ENCODE data around the gene AQP5.

Gene AQP5

DNA sequence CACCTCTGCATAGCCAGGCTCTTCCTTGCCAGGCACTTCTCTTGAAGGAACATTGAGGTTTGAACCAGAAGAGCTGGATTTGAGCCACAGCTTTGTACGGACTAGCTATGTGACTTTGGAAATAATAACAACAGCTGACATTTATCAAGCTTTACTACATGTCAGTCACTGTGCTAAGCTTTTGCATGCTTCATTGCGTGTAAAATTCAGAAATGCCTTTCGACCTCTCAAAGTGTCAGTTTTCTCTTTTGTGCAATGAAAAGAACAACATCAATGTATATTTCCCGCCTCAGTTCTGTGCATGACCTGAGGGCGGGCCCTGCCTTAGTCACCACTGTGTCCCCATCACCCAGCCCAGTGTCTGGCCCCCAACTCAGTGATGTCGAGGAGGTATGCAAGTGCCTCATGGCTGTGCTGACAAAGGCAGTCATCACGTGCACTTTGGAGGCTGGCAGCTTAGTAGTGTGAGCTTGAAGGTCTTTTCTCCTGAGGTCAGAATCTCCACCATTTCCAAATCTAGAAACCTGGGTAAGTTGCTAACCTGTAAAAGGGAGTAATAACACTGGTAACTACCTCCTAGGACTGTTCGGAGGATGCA lies 29.0 kb upstream of the AQP5 start:
- 89 to 94% methylated on average over 7 of the region's 8 CpGs for WGBS, 2 experiments (ENCODE audit: insufficient coverage in 2 of 2)
- H3K36me3 ChIP-seq (ENCODE audit: control insufficient read depth, insufficient read depth, low read length): no peaks in the 10 kb centered on the region
- no peak overlapping the region for H3K27ac ChIP-seq (ENCODE audit: low read depth, low read length, severe bottlenecking)
- no peak overlapping the region for H3K4me3 ChIP-seq (ENCODE audit: extremely low read depth, insufficient read depth, low read length, poor library complexity, severe bottlenecking)
- H3K4me1 ChIP-seq (ENCODE audit: control insufficient read depth, insufficient read depth, low read length, poor library complexity, severe bottlenecking): no peaks in the 10 kb centered on the region
- no peaks in the 10 kb centered on the region for H3K9me3 ChIP-seq (ENCODE audit: control insufficient read depth, low read length)

DNA sequence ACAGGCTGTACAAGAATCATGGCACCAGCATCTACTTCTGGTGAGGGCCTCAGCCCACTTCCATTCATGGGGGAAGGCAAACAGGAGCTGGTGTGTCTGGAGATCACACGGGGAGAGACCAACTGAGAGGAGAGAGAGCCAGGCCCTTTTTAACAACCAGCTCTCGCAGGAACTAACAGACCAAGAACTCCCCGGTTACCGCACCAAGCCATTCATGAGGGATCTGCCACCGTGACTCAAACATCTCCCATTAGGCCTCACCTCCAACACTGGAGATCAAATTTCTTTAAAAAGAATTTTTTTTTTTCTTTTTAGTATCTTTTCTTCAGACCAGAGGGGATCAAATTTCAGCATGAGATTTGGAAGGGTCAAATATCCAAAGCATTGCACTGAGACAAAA lies 27.9 kb upstream of the AQP5 start:
- 50 to 63% methylated on average over 2 to 4 of the region's 5 CpGs for WGBS, 2 experiments (ENCODE audit: insufficient coverage in 2 of 2)
- H3K4me3 ChIP-seq (ENCODE audit: extremely low read depth, insufficient read depth, low read length, poor library complexity, severe bottlenecking): no peak overlapping the region
- H3K27ac ChIP-seq (ENCODE audit: low read depth, low read length, severe bottlenecking): no peak overlapping the region
- H3K4me1 ChIP-seq (ENCODE audit: control insufficient read depth, insufficient read depth, low read length, poor library complexity, severe bottlenecking): no peaks in the 10 kb centered on the region
- H3K36me3 ChIP-seq (ENCODE audit: control insufficient read depth, insufficient read depth, low read length): no peaks in the 10 kb centered on the region
- H3K9me3 ChIP-seq (ENCODE audit: control insufficient read depth, low read length): no peaks in the 10 kb centered on the region

GRCh38 chr12:49934505-49934904 lies 27.2 kb upstream of the AQP5 start:
- H3K27ac ChIP-seq (ENCODE audit: low read depth, low read length, severe bottlenecking): no peak overlapping the region
- no peaks in the 10 kb centered on the region for H3K4me1 ChIP-seq (ENCODE audit: control insufficient read depth, insufficient read depth, low read length, poor library complexity, severe bottlenecking)
- no peaks in the 10 kb centered on the region for H3K9me3 ChIP-seq (ENCODE audit: control insufficient read depth, low read length)
- no peaks in the 10 kb centered on the region for H3K36me3 ChIP-seq (ENCODE audit: control insufficient read depth, insufficient read depth, low read length)
- no peak overlapping the region for H3K4me3 ChIP-seq (ENCODE audit: extremely low read depth, insufficient read depth, low read length, poor library complexity, severe bottlenecking)
- WGBS, 2 experiments (ENCODE audit: insufficient coverage in 2 of 2): no CpG with 5 or more reads among the region's 3 CpGs

DNA sequence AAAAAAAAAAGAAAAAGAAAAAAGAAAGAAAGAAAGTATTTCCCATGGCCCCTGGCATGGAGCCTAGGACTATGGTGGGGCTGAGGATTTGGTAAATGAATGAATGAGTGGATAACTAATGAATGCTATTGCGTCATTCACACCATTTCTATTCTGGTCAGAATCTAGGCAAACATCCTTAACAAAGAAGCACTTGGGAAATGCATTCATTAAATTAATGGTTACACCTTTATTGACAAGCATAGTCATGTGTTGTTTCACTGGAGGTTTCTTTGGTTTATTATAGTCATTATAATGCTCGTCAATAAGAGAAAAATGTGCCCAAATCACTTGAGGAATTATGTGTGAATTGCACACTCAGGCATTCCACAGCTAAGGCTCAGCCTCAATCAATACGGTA lies 24.7 kb upstream of the AQP5 start:
- H3K9me3 ChIP-seq (ENCODE audit: control insufficient read depth, low read length): no peaks in the 10 kb centered on the region
- H3K4me3 ChIP-seq (ENCODE audit: extremely low read depth, insufficient read depth, low read length, poor library complexity, severe bottlenecking): no peak overlapping the region
- H3K4me1 ChIP-seq (ENCODE audit: control insufficient read depth, insufficient read depth, low read length, poor library complexity, severe bottlenecking): no peaks in the 10 kb centered on the region
- WGBS, 2 experiments (ENCODE audit: insufficient coverage in 2 of 2): 75 to 100% methylated on average over 1 of the region's 3 CpGs
- no peaks in the 10 kb centered on the region for H3K36me3 ChIP-seq (ENCODE audit: control insufficient read depth, insufficient read depth, low read length)
- H3K27ac ChIP-seq (ENCODE audit: low read depth, low read length, severe bottlenecking): no peak overlapping the region

GRCh38 chr12:49937639-49938300 lies 23.9 kb upstream of the AQP5 start:
- H3K9me3 ChIP-seq (ENCODE audit: control insufficient read depth, low read length): no peaks in the 10 kb centered on the region
- 75 to 88% methylated on average over 4 to 5 of the region's 8 CpGs for WGBS, 2 experiments (ENCODE audit: insufficient coverage in 2 of 2)

DNA sequence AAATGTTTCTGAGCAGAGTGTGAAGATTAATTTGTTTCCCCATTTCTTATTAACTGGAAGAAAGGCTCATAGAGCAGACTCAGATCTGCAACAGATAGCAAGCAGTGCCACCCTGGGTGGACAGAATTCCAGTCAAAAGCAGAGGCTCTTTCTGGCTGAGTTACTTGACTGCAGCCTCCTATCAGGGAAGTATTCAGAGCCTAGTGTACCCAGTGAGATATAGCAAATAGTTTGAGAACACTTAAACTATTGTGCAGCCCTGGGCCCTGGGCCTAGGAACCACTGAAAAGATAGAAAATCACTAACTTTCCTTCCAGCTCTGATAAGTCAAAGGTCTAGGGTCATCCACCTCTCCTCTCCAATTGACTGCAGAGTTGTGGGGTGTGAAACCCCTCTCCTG lies 22.4 kb upstream of the AQP5 start:
- H3K4me1 ChIP-seq (ENCODE audit: control insufficient read depth, insufficient read depth, low read length, poor library complexity, severe bottlenecking): peaks cover 4% of the 10 kb centered on the region
- H3K9me3 ChIP-seq (ENCODE audit: control insufficient read depth, low read length): no peaks in the 10 kb centered on the region
- H3K27ac ChIP-seq (ENCODE audit: low read depth, low read length, severe bottlenecking): no peak overlapping the region
- no peaks in the 10 kb centered on the region for H3K36me3 ChIP-seq (ENCODE audit: control insufficient read depth, insufficient read depth, low read length)
- H3K4me3 ChIP-seq (ENCODE audit: extremely low read depth, insufficient read depth, low read length, poor library complexity, severe bottlenecking): no peak overlapping the region

More at GRCh38 chr12:49937639-49938300, 23.9 kb upstream of the AQP5 start:
- Histone ChIP-seq H3K4me3 (ENCODE audit: extremely low read depth, insufficient read depth, low read length, poor library complexity, severe bottlenecking) (no peak overlapping the region), H3K27ac (ENCODE audit: low read depth, low read length, severe bottlenecking) (no peak overlapping the region), H3K36me3 (ENCODE audit: control insufficient read depth, insufficient read depth, low read length) (no peaks in the 10 kb centered on the region), H3K4me1 (ENCODE audit: control insufficient read depth, insufficient read depth, low read length, poor library complexity, severe bottlenecking) (peaks cover 3% of the 10 kb centered on the region)

DNA sequence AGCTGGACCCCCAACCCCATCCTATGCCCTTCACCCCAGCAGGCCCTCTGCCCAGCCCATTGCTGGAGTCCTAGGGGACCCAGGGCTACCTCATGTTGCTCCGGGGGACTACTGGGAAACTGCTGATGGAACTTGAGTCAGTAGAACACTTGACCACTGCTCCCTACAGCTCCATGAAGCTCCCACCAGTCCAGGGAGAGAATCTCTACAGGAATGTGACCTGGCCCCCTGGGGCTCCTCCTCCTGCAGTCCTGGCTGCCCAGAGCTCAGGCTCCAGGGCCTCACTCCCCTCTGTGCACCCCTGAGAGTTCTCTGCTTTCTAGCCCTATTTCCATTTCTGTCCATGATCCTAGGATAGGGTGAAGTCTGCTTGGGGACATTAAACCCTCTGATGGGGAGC lies 22.0 kb upstream of the AQP5 start:
- Histone ChIP-seq H3K36me3 (ENCODE audit: control insufficient read depth, insufficient read depth, low read length) (no peaks in the 10 kb centered on the region), H3K4me1 (ENCODE audit: control insufficient read depth, insufficient read depth, low read length, poor library complexity, severe bottlenecking) (peaks cover 4% of the 10 kb centered on the region), H3K4me3 (ENCODE audit: extremely low read depth, insufficient read depth, low read length, poor library complexity, severe bottlenecking) (no peak overlapping the region), H3K9me3 (ENCODE audit: control insufficient read depth, low read length) (no peaks in the 10 kb centered on the region), H3K27ac (ENCODE audit: low read depth, low read length, severe bottlenecking) (no peak overlapping the region)
- WGBS, 2 experiments (ENCODE audit: insufficient coverage in 2 of 2): 100% methylated on average over 1 of the region's 1 CpG

GRCh38 chr12:49941556-49942511 lies 19.8 kb upstream of the AQP5 start:
- no peak overlapping the region for H3K4me3 ChIP-seq (ENCODE audit: extremely low read depth, insufficient read depth, low read length, poor library complexity, severe bottlenecking)
- no peaks in the 10 kb centered on the region for H3K36me3 ChIP-seq (ENCODE audit: control insufficient read depth, insufficient read depth, low read length)
- no peak overlapping the region for H3K27ac ChIP-seq (ENCODE audit: low read depth, low read length, severe bottlenecking)
- H3K4me1 ChIP-seq (ENCODE audit: control insufficient read depth, insufficient read depth, low read length, poor library complexity, severe bottlenecking): peaks cover 7% of the 10 kb centered on the region
- 85 to 95% methylated on average over 10 to 13 of the region's 13 CpGs for WGBS, 2 experiments (ENCODE audit: insufficient coverage in 2 of 2)
- no peaks in the 10 kb centered on the region for H3K9me3 ChIP-seq (ENCODE audit: control insufficient read depth, low read length)

DNA sequence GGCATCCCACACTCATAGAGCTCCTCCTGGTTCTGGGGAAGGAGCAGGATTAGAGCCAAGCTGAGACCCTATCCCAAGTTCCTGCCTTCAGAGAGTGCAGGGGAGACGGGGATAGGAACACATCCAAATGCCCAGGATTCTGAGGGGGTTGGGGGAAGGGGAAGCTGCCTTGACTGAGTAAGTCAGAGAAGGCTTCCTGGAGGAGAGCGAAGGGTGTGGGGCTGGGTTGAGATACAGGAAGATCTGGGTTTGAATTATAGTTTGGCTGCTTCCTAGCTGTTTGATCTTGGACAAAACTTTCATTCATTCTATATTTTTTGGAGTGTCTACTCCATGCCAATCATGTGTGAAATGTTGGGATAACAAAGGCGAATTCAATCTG lies 19.2 kb upstream of the AQP5 start:
- Histone ChIP-seq H3K27ac (ENCODE audit: low read depth, low read length, severe bottlenecking) (no peak overlapping the region), H3K4me3 (ENCODE audit: extremely low read depth, insufficient read depth, low read length, poor library complexity, severe bottlenecking) (no peak overlapping the region), H3K9me3 (ENCODE audit: control insufficient read depth, low read length) (no peaks in the 10 kb centered on the region), H3K4me1 (ENCODE audit: control insufficient read depth, insufficient read depth, low read length, poor library complexity, severe bottlenecking) (peaks cover 7% of the 10 kb centered on the region), H3K36me3 (ENCODE audit: control insufficient read depth, insufficient read depth, low read length) (no peaks in the 10 kb centered on the region)
- 84 to 100% methylated on average over 2 to 3 of the region's 3 CpGs for WGBS, 2 experiments (ENCODE audit: insufficient coverage in 2 of 2)

DNA sequence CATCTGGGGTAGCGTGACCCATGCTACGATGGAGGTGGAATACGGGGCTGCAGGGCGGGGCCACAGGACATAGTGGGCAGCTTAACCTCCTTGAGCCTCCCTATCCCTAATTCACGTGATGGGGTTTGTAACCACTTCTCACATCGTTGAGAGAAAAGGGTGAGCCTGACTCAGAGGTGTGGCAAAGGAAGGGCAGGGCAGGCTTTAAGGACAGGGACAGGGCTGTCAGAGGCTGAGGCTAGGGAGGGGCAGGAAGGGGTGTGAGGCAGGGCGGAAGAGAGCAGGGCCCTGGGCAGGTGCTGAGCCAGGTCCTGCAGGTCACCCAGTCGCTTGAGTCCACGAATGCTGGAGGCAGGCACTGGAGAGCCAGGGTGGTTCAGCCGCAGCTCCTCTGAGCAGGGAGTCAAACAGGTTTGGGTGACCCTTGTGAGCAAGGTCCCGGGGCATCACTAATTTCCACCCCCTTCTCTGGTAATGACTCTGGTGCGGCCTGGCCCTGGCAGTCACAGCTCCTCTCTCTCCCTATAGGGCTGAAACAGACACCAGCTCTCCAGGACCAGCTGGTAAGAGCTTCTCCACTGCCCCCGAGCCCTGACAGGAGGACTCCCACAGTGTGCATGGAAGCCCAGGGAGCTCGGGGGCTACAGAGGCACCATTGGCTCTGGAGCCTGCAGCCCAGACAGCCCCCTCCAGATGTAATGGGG lies 18.6 kb upstream of the AQP5 start:
- 82 to 85% methylated on average over 12 to 13 of the region's 14 CpGs for WGBS, 2 experiments (ENCODE audit: insufficient coverage in 2 of 2)
- no peaks in the 10 kb centered on the region for H3K9me3 ChIP-seq (ENCODE audit: control insufficient read depth, low read length)
- no peak overlapping the region for H3K27ac ChIP-seq (ENCODE audit: low read depth, low read length, severe bottlenecking)
- no peak overlapping the region for H3K4me3 ChIP-seq (ENCODE audit: extremely low read depth, insufficient read depth, low read length, poor library complexity, severe bottlenecking)
- H3K36me3 ChIP-seq (ENCODE audit: control insufficient read depth, insufficient read depth, low read length): no peaks in the 10 kb centered on the region
- peaks cover 7% of the 10 kb centered on the region for H3K4me1 ChIP-seq (ENCODE audit: control insufficient read depth, insufficient read depth, low read length, poor library complexity, severe bottlenecking)

Data from mesodermal cell (in vitro differentiated cells).